OCI-LY1 (cell line): ENCODE measurements around the gene ZNF653.
"Not testable (repeated sequence)": the region's sequence is repeated elsewhere in the genome, so short reads cannot be mapped to it uniquely, and the experiment has no call there.

ENCODE experiments used
- H2AFZ ChIP-seq: fragments of 200-600 bp; sonication (generic), shearing (Covaris generic); 2 replicates; pipeline ENCODE4 v1.6.0; 2014; ENCODE audit warnings: antibody characterized with exemption, mild to moderate bottlenecking, low read length
- H3F3A ChIP-seq: fragments of 200-600 bp; sonication (generic), shearing (Covaris generic); 2 replicates; pipeline ENCODE4 v1.6.0; 2014; ENCODE audit warnings: mild to moderate bottlenecking, antibody characterized with exemption, low read length, moderate library complexity; ENCODE audit not compliant: insufficient read depth
- H3K27ac ChIP-seq: fragments of 200-600 bp; sonication (generic); 2 replicates; pipeline ENCODE4 v1.5.1; 2014; ENCODE audit warnings: low read length, mixed run types, mild to moderate bottlenecking, low read depth; ENCODE audit not compliant: poor library complexity, severe bottlenecking
- H3K27me3 ChIP-seq: fragments of 200-600 bp; sonication (generic); 2 replicates; pipeline ENCODE4 v1.6.0; 2014; ENCODE audit warnings: antibody characterized with exemption, mild to moderate bottlenecking, low read length, moderate library complexity; ENCODE audit not compliant: insufficient read depth
- H3K36me3 ChIP-seq: fragments of 200-600 bp; sonication (generic); 2 replicates; pipeline ENCODE4 v1.6.1; 2014; ENCODE audit warnings: mild to moderate bottlenecking, antibody characterized with exemption, low read length, moderate library complexity, mixed read lengths; ENCODE audit not compliant: insufficient read depth
- H3K4me1 ChIP-seq: fragments of 200-600 bp; sonication (generic); 2 replicates; pipeline ENCODE4 v1.5.1; 2014; ENCODE audit warnings: mild to moderate bottlenecking, low read length, moderate library complexity; ENCODE audit not compliant: insufficient read depth, severe bottlenecking
- H3K4me2 ChIP-seq: fragments of 200-600 bp; sonication (generic), shearing (Covaris generic); 2 replicates; pipeline ENCODE4 v1.6.1; 2014; ENCODE audit warnings: low read length
- H3K4me3 ChIP-seq: fragments of 200-600 bp; sonication (generic); 2 replicates; pipeline ENCODE4 v1.5.1; 2014; ENCODE audit warnings: low read length, low read depth, mild to moderate bottlenecking, mixed read lengths; ENCODE audit not compliant: poor library complexity, severe bottlenecking
- H3K79me2 ChIP-seq: fragments of 200-600 bp; shearing (Covaris generic); 2 replicates; pipeline ENCODE4 v1.6.1; 2016; ENCODE audit warnings: mixed run types, low read length, mixed read lengths; ENCODE audit not compliant: insufficient read depth
- H3K9ac ChIP-seq: fragments of 200-600 bp; sonication (generic), shearing (Covaris generic); 2 replicates; pipeline ENCODE4 v1.6.1; 2014; ENCODE audit warnings: mild to moderate bottlenecking, low read length, mixed read lengths
- H3K9me2 ChIP-seq: fragments of 200-600 bp; sonication (generic), shearing (Covaris generic); 2 replicates; pipeline ENCODE4 v1.6.1; 2014; ENCODE audit warnings: low read depth, mild to moderate bottlenecking, low read length, mixed read lengths
- H3K9me3 ChIP-seq: fragments of 200-600 bp; shearing (Covaris generic); 2 replicates; pipeline ENCODE4 v1.6.1; 2014; ENCODE audit warnings: low read length, mixed read lengths
- H4K20me1 ChIP-seq: fragments of 200-600 bp; sonication (generic), shearing (Covaris generic); 2 replicates; pipeline ENCODE4 v1.6.0; 2016; ENCODE audit warnings: mild to moderate bottlenecking, low read length; ENCODE audit not compliant: insufficient read depth
- CTCF ChIP-seq: fragments of 200-600 bp; sonication (generic), shearing (Covaris generic); IDR thresholded peaks from 2 replicates; pipeline ENCODE4 v1.5.1; 2017; ENCODE audit warnings: mild to moderate bottlenecking, antibody characterized with exemption, low read length, moderate library complexity, mixed read lengths
- EZH2 ChIP-seq: fragments of 200-600 bp; sonication (generic), shearing (Covaris generic); IDR thresholded peaks from 2 replicates; pipeline ENCODE4 v1.8.0; 2017; ENCODE audit warnings: borderline replicate concordance, mixed run types, mild to moderate bottlenecking, antibody characterized with exemption, low read length, moderate library complexity, mixed read lengths

ZNF653 gene

GRCh38 chr19:11463391-11463790 is 42.2 kb downstream of the ZNF653 start:
- H3K4me2 ChIP-seq, result no peak overlapping the region
- H3K79me2 ChIP-seq, result no peaks in the 10 kb centered on the region
- H3K27ac ChIP-seq, result no peak overlapping the region
- no peaks in the 10 kb centered on the region for H3K36me3 ChIP-seq
- no peaks in the 10 kb centered on the region for H3K27me3 ChIP-seq
- H3K4me3 ChIP-seq, result no peak overlapping the region
- no peaks in the 10 kb centered on the region for H4K20me1 ChIP-seq
- H3K4me1 ChIP-seq, result no peaks in the 10 kb centered on the region
- H3K9me2 ChIP-seq, result no peaks in the 10 kb centered on the region
- H2AFZ ChIP-seq, result no peak overlapping the region
- no peaks in the 10 kb centered on the region for H3F3A ChIP-seq
- no peak for TF ChIP-seq CTCF
- no peak for TF ChIP-seq EZH2
- H3K9ac ChIP-seq, result no peak overlapping the region
- no peaks in the 10 kb centered on the region for H3K9me3 ChIP-seq

GRCh38 chr19:11461453-11461852 is 44.2 kb downstream of the ZNF653 start:
- H3K9ac ChIP-seq, result no peak overlapping the region
- H3K4me1 ChIP-seq, result no peaks in the 10 kb centered on the region
- no peaks in the 10 kb centered on the region for H3F3A ChIP-seq
- no peak overlapping the region for H3K27ac ChIP-seq
- H3K27me3 ChIP-seq, result 0 out of 2 replicates have a peak, but pooled peaks cover 9% of the 10 kb centered on the region
- H4K20me1 ChIP-seq, result no peaks in the 10 kb centered on the region
- no peaks in the 10 kb centered on the region for H3K9me3 ChIP-seq
- no peaks in the 10 kb centered on the region for H3K9me2 ChIP-seq
- no peaks in the 10 kb centered on the region for H3K36me3 ChIP-seq
- TF ChIP-seq EZH2, result no peak
- no peak for TF ChIP-seq CTCF
- no peaks in the 10 kb centered on the region for H3K79me2 ChIP-seq
- H3K4me2 ChIP-seq, result no peak overlapping the region
- no peak overlapping the region for H2AFZ ChIP-seq
- no peak overlapping the region for H3K4me3 ChIP-seq

GRCh38 chr19:11460207-11460606 is 45.4 kb downstream of the ZNF653 start:
- H3K4me1 ChIP-seq, result no peaks in the 10 kb centered on the region
- no peaks in the 10 kb centered on the region for H3K36me3 ChIP-seq
- H3K27me3 ChIP-seq, result 0 out of 2 replicates have a peak, but pooled peaks cover 9% of the 10 kb centered on the region
- no peak overlapping the region for H3K4me3 ChIP-seq
- H3F3A ChIP-seq, result no peaks in the 10 kb centered on the region
- no peaks in the 10 kb centered on the region for H3K9me3 ChIP-seq
- peak; percentile 42 for TF ChIP-seq CTCF
- no peak for TF ChIP-seq EZH2
- H4K20me1 ChIP-seq, result no peaks in the 10 kb centered on the region
- H3K27ac ChIP-seq, result no peak overlapping the region
- H2AFZ ChIP-seq, result no peak overlapping the region
- H3K9ac ChIP-seq, result no peak overlapping the region
- H3K4me2 ChIP-seq, result no peak overlapping the region
- no peaks in the 10 kb centered on the region for H3K9me2 ChIP-seq
- H3K79me2 ChIP-seq, result no peaks in the 10 kb centered on the region

- H3K36me3 ChIP-seq, H3K27ac ChIP-seq, H3F3A ChIP-seq, H3K27me3 ChIP-seq, H3K9me2 ChIP-seq, H3K4me3 ChIP-seq, H3K4me1 ChIP-seq, H2AFZ ChIP-seq, H3K4me2 ChIP-seq, H4K20me1 ChIP-seq, H3K9ac ChIP-seq, H3K79me2 ChIP-seq, H3K9me3 ChIP-seq: not testable (repeated sequence)
These were observed 46.7 kb downstream of the ZNF653 start for GRCh38 chr19:11458912-11459311.
